ENCODE measurements around the gene BEX5.
"Not testable (repeated sequence)": the region's sequence is repeated elsewhere in the genome, so short reads cannot be mapped to it uniquely, and the experiment has no call there.

The BEX5 gene

GRCh38 chrX:102125014-102125413 lies 30.8 kb downstream of the BEX5 start:
- DNase-seq (ENCODE audit: low spot score in 2 of 2) = not testable (repeated sequence)

GRCh38 chrX:102115748-102116147 lies 40.0 kb downstream of the BEX5 start:
- Mint-ChIP-seq H3K27me3 (peaks cover 18% of the 10 kb centered on the region), H3K4me1 (no peaks in the 10 kb centered on the region), H3K27ac (ENCODE audit: low read depth) (no peak overlapping the region), H3K9me3 (no peaks in the 10 kb centered on the region), H3K36me3 (ENCODE audit: insufficient read depth) (no peaks in the 10 kb centered on the region), H3K4me3 (no peak overlapping the region)
- DNase-seq (ENCODE audit: low spot score in 2 of 2) (no peak), ATAC-seq (replicated peaks; ENCODE audit: extremely low read depth, poor library complexity, severe bottlenecking) (no peak)

More at GRCh38 chrX:102125014-102125413, 30.8 kb downstream of the BEX5 start:
- ATAC-seq (replicated peaks; ENCODE audit: extremely low read depth, poor library complexity, severe bottlenecking); H3K27ac Mint-ChIP-seq (ENCODE audit: low read depth); H3K9me3 Mint-ChIP-seq; H3K36me3 Mint-ChIP-seq (ENCODE audit: insufficient read depth): not testable (repeated sequence)
- peaks cover 30% of the 10 kb centered on the region for H3K27me3 Mint-ChIP-seq
- peaks cover 16% of the 10 kb centered on the region for H3K4me1 Mint-ChIP-seq
- peak overlapping the region; percentile 55 for H3K4me3 Mint-ChIP-seq

- Mint-ChIP-seq H3K9me3 (no peaks in the 10 kb centered on the region), H3K27ac (ENCODE audit: low read depth) (no peak overlapping the region), H3K4me3 (no peak overlapping the region), H3K27me3 (peaks cover 18% of the 10 kb centered on the region), H3K4me1 (no peaks in the 10 kb centered on the region), H3K36me3 (ENCODE audit: insufficient read depth) (no peaks in the 10 kb centered on the region)
- ATAC-seq (replicated peaks; ENCODE audit: extremely low read depth, poor library complexity, severe bottlenecking) (no peak), DNase-seq (ENCODE audit: low spot score in 2 of 2) (no peak)
Observed at GRCh38 chrX:102113367-102113766, 42.4 kb downstream of the BEX5 start.
